ENCODE measurements around the gene MCTP1. TPM values are rescaled to one million over a fixed set of nuclear protein-coding genes. Genes with fewer than 3 reads are reported as not detected.

Gene MCTP1
- total and polyA plus RNA-seq, 2 of the 13 experiments (the other 11 are each of a cell fraction or from before 2014, with no cell fraction given) = 0.15 to 0.48 TPM

DNA sequence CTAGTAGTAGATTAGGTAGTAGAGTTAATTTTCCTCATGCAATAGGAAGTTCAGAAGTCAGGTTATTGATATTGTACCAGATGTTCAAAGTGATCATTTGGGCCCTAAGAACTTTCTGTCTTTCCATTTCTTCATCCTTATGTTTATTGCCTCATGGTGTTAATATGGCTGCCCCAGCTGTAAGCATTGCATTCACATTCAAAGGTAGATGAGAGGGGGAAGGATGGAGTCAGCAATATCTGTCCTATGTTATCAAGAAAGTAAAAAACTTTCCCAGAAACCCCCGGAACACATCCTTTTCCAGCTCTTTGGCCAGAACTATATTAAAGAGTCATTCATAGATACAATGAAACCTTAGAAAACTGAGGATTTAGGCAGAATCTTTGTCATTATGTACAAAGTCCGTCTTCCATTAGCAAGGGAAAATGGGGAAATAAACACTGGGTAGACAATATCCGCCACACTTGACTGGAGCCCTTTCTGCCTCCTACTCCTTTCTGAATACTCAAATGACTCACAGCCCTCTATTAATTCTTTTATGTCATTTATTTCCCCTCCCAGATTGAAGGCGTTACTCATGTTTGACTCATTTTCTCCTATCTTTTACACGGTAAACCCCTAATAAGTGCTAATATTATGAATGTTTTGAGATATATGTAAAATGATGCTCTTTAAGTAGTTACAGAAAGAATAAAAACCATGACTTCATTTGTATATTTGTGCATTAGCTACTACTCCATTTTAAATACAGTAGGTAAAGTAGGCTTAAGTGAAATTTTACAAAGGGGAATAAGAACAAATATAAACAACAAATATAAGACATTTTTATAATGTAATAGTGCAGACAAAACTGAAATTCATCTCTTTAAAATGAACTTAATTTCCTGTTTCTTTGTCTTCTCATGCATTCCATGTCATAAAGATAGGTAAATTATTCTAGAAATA is 538.8 kb downstream of the MCTP1 start:
- WGBS (ENCODE audit: low lambda C conversion rate) = 54% methylated on average over 5 of the region's 5 CpGs
- ATAC-seq (no peak), FAIRE-seq (no peak), DNase-seq (ENCODE audit: low spot score) (no peak)
- Histone ChIP-seq H3K27ac (ENCODE audit: extremely low read length, insufficient read depth, low read length) (no peak overlapping the region), H3K4me1 (ENCODE audit: insufficient read depth, low read length) (no peaks in the 10 kb centered on the region), H2AFZ (ENCODE audit: low read length) (no peak overlapping the region), H3K27me3 (ENCODE audit: control insufficient read depth in 1 of 2, insufficient read depth in 2 of 2, low read length in 2 of 2) (no peaks in the 10 kb centered on the region), H3K79me2 (ENCODE audit: insufficient read depth, low read length) (no peaks in the 10 kb centered on the region), H3K4me2 (ENCODE audit: low read depth, low read length) (no peak overlapping the region), H3K9me3 (ENCODE audit: low read length) (no peaks in the 10 kb centered on the region), H3K4me3 (replicated peaks in 1 of 3; ENCODE audit: insufficient read depth in 1 of 3, low read depth in 2 of 3, low read length in 3 of 3) (no peak overlapping the region), H3K36me3 (replicated peaks in 1 of 2; ENCODE audit: control insufficient read depth in 1 of 2, insufficient read depth in 2 of 2, low read length in 2 of 2) (no peaks in the 10 kb centered on the region), H4K20me1 (ENCODE audit: insufficient read depth, low read length) (no peaks in the 10 kb centered on the region), H3K9ac (ENCODE audit: insufficient read depth, low read depth, low read length) (no peak overlapping the region)
- no peak for TF ChIP-seq CERS6 (CRISPR knock-in tag; IDR thresholded peaks at IDR 0.05)
- TF ChIP-seq SAFB2 (CRISPR knock-in tag; IDR thresholded peaks at IDR 0.05; ENCODE audit: borderline replicate concordance, low read depth) = no peak
- TF ChIP-seq ZNF205 (CRISPR knock-in tag; IDR thresholded peaks at IDR 0.05) = no peak
- TF ChIP-seq CCDC6 (CRISPR knock-in tag; IDR thresholded peaks at IDR 0.05) = no peak
- TF ChIP-seq PAF1 (CRISPR knock-in tag; IDR thresholded peaks at IDR 0.05) = no peak
- TF ChIP-seq USF2 (IDR thresholded peaks at IDR 0.05; ENCODE audit: low read depth, low read length) = no peak
- TF ChIP-seq USF2 (CRISPR knock-in tag; IDR thresholded peaks at IDR 0.05; ENCODE audit: borderline replicate concordance) = no peak
- in situ Hi-C loops (cut with HindIII; ENCODE audit: extremely low pct_ligation_motif_present, low pct_unique_long_range_greater_than_20kb) = no loop called here
- intact Hi-C loops (cut with micrococcal nuclease; ENCODE audit: unreplicated experiment) = no loop called here
- ChIA-PET CTCF (ENCODE audit: low intra/inter-chr PET ratio, low total read pairs) (no interaction called here), POLR2A (no interaction called here)
- BruUV-seq (replicated peaks) = no TSS peak
